GM23338 (cell line): ENCODE data around the gene MMP13. TPM values are rescaled to one million over a fixed set of nuclear protein-coding genes. Genes with fewer than 3 reads are reported as not detected.

Experiments
- ATAC-seq: fragments of 200-7000 bp; cut with Tn5 transposase; 3 replicates; pipeline ENCODE4 v1.9.1; 2020
- DNase-seq: peaks from one replicate; pipeline ENCODE4 v3.0.0-alpha.2; 2015; ENCODE audit warnings: low spot score
- H2AFZ ChIP-seq: fragments of 200-600 bp; sonication (generic); 2 replicates; pipeline ENCODE4 v1.8.0; 2016; ENCODE audit warnings: antibody characterized with exemption, mild to moderate bottlenecking, moderate library complexity
- H3F3A ChIP-seq: fragments of 200-600 bp; sonication (generic); replicated peaks from 2 replicates; pipeline ENCODE4 v1.8.0; 2017; ENCODE audit warnings: antibody characterized with exemption, mixed run types, low read depth
- H3K27ac ChIP-seq: fragments of 200-600 bp; sonication (generic); 2 replicates; pipeline ENCODE4 v1.6.1; 2016; ENCODE audit warnings: low read depth
- H3K27me3 ChIP-seq: fragments of 200-600 bp; sonication (generic); 2 replicates; pipeline ENCODE4 v1.8.0; 2016; ENCODE audit warnings: mild to moderate bottlenecking, mixed run types, moderate library complexity; ENCODE audit not compliant: insufficient read depth
- H3K36me3 ChIP-seq: fragments of 200-600 bp; sonication (generic); 2 replicates; pipeline ENCODE4 v1.8.0; 2016; ENCODE audit warnings: mild to moderate bottlenecking; ENCODE audit not compliant: insufficient read depth
- H3K4me1 ChIP-seq: fragments of 200-600 bp; sonication (generic); 2 replicates; pipeline ENCODE4 v1.8.0; 2016; ENCODE audit warnings: mild to moderate bottlenecking, moderate library complexity; ENCODE audit not compliant: insufficient read depth
- H3K4me2 ChIP-seq: fragments of 200-600 bp; sonication (generic); 2 replicates; pipeline ENCODE4 v1.7.1; 2017; ENCODE audit warnings: mixed run types
- H3K4me3 ChIP-seq: fragments of 200-600 bp; sonication (generic); 2 replicates; pipeline ENCODE4 v1.6.1; 2016; ENCODE audit warnings: mixed run types
- H3K79me2 ChIP-seq: fragments of 200-600 bp; sonication (generic); replicated peaks from 2 replicates; pipeline ENCODE4 v1.8.0; 2017; ENCODE audit warnings: mild to moderate bottlenecking; ENCODE audit not compliant: insufficient read depth
- H3K9me2 ChIP-seq: fragments of 200-600 bp; sonication (generic); 2 replicates; pipeline ENCODE4 v1.8.0; 2017; ENCODE audit not compliant: insufficient read depth
- H4K20me1 ChIP-seq: fragments of 200-600 bp; sonication (generic); replicated peaks from 2 replicates; pipeline ENCODE4 v1.8.0; 2017; ENCODE audit warnings: mild to moderate bottlenecking; ENCODE audit not compliant: insufficient read depth
- H3K27ac Mint-ChIP-seq: 2 replicates; pipeline ENCODE4 v1.8.0; 2020; ENCODE audit warnings: inconsistent platforms, mild to moderate bottlenecking, moderate library complexity, mixed read lengths
- H3K27me3 Mint-ChIP-seq: 3 replicates; pipeline ENCODE4 v1.8.0; 2022; ENCODE audit warnings: low read depth, mild to moderate bottlenecking, moderate library complexity, mixed read lengths, inconsistent platforms; ENCODE audit not compliant: insufficient read depth, poor library complexity
- H3K36me3 Mint-ChIP-seq: 3 replicates; pipeline ENCODE4 v1.8.0; 2021; ENCODE audit warnings: low read depth, mild to moderate bottlenecking, inconsistent platforms, moderate library complexity, mixed read lengths
- H3K4me1 Mint-ChIP-seq: 3 replicates; pipeline ENCODE4 v1.8.0; 2020; ENCODE audit warnings: mild to moderate bottlenecking, inconsistent platforms, mixed read lengths
- H3K4me3 Mint-ChIP-seq: 3 replicates; pipeline ENCODE4 v1.8.0; 2021; ENCODE audit warnings: moderate library complexity, mild to moderate bottlenecking, inconsistent platforms, mixed read lengths
- H3K9me3 Mint-ChIP-seq: 3 replicates; pipeline ENCODE4 v1.8.0; 2020; ENCODE audit warnings: moderate library complexity, mild to moderate bottlenecking, inconsistent platforms, mixed read lengths
- CTCF ChIP-seq, 2 experiments: fragments of 200-600 bp in 1 of 2; sonication (generic) in 1 of 2; conservative IDR thresholded peaks; 2 replicates each; pipeline versions ENCODE4 v1.5.1 to v1.6.1; 2016 to 2017; ENCODE audit warnings: antibody characterized with exemption in 2 of 2, low read depth in 2 of 2, mild to moderate bottlenecking in 2 of 2, moderate library complexity in 1 of 2
- ETS1 ChIP-seq: IDR thresholded peaks from 2 replicates; pipeline ENCODE4 v1.6.1; 2016; ENCODE audit warnings: antibody characterized with exemption
- EZH2phosphoT487 ChIP-seq: fragments of 200-600 bp; sonication (generic); IDR thresholded peaks from one replicate; pipeline ENCODE4 v1.8.1; 2018; ENCODE audit warnings: antibody characterized with exemption; ENCODE audit not compliant: unreplicated experiment
- JUNB ChIP-seq: IDR thresholded peaks from one replicate; pipeline ENCODE4 v1.6.1; 2016; ENCODE audit warnings: antibody characterized with exemption; ENCODE audit not compliant: unreplicated experiment
- NANOG ChIP-seq: IDR thresholded peaks from 2 replicates; pipeline ENCODE4 v1.6.1; 2016; ENCODE audit warnings: antibody characterized with exemption, borderline replicate concordance
- POLR2AphosphoS5 ChIP-seq: IDR thresholded peaks from 2 replicates; pipeline ENCODE4 v1.6.1; 2016; ENCODE audit warnings: antibody characterized with exemption, low read depth
- REST ChIP-seq: IDR thresholded peaks from one replicate; pipeline ENCODE4 v1.6.1; 2018; ENCODE audit warnings: antibody characterized with exemption; ENCODE audit not compliant: unreplicated experiment
- STAT1 ChIP-seq: IDR thresholded peaks from one replicate; pipeline ENCODE4 v1.6.1; 2016; ENCODE audit warnings: antibody characterized with exemption; ENCODE audit not compliant: unreplicated experiment
- ZNF331 ChIP-seq: fragments of 250-450 bp; sonication (Bioruptor Pico); IDR thresholded peaks from 2 replicates; pipeline ENCODE4 v1.5.0; 2020; ENCODE audit warnings: low read depth, mild to moderate bottlenecking, moderate library complexity
- ZNF462 ChIP-seq: fragments of 250-450 bp; sonication (Bioruptor Pico); IDR thresholded peaks from 2 replicates; pipeline ENCODE4 v1.5.0; 2020; ENCODE audit warnings: mild to moderate bottlenecking, moderate library complexity
- polyA plus RNA-seq: library from polyadenylated mRNA; unstranded; fragments of >200 nt; fragmentation: Nextera tagmentation; extraction: Ambion mirVana; gene quantifications from 2 replicates; pipeline ENCODE4 v1.2.1, GENCODE V29; 2016
- total RNA-seq: library from RNA; depleted of rRNA; stranded (reverse); fragments of >200 nt; shearing (Covaris generic); gene quantifications from 2 replicates; pipeline ENCODE4 v1.2.3, GENCODE V29; 2014

MMP13 gene
- total and polyA plus RNA-seq, 2 experiments from 2014 or later: not detected

GRCh38 chr11:102966011-102966410 is 10.5 kb upstream of the MMP13 start:
- DNase-seq (no peak), ATAC-seq (no peak)
- peaks cover 4% of the 10 kb centered on the region; the same call in 2 of the 3 replicates for H3K9me3 Mint-ChIP-seq
- no peaks in the 10 kb centered on the region for H3K27me3 ChIP-seq
- no peak overlapping the region for H2AFZ ChIP-seq
- H3K4me1 ChIP-seq: no peaks in the 10 kb centered on the region
- H3K4me3 ChIP-seq: no peak overlapping the region
- H3K4me2 ChIP-seq: no peak overlapping the region
- H3K9me2 ChIP-seq: 0 out of 2 replicates have a peak, but pooled peaks cover 6% of the 10 kb centered on the region
- no peaks in the 10 kb centered on the region for H3F3A ChIP-seq
- no peaks in the 10 kb centered on the region for H3K36me3 ChIP-seq
- no peaks in the 10 kb centered on the region for H3K36me3 Mint-ChIP-seq
- H3K4me1 Mint-ChIP-seq: peaks cover 3% of the 10 kb centered on the region; the same call in 1 of the 3 replicates
- H3K27me3 Mint-ChIP-seq: peaks cover 4% of the 10 kb centered on the region
- no peak overlapping the region for H3K4me3 Mint-ChIP-seq
- no peak overlapping the region for H3K27ac ChIP-seq
- no peak for TF ChIP-seq POLR2AphosphoS5
- TF ChIP-seq REST: no peak
- no peak for TF ChIP-seq ETS1
- no peak overlapping the region for H3K27ac Mint-ChIP-seq
- no peaks in the 10 kb centered on the region for H3K79me2 ChIP-seq
- no peaks in the 10 kb centered on the region for H4K20me1 ChIP-seq

GRCh38 chr11:102964867-102965266 is 9.3 kb upstream of the MMP13 start:
- no peaks in the 10 kb centered on the region for H3K27me3 ChIP-seq
- TF ChIP-seq NANOG (no peak), POLR2AphosphoS5 (no peak), STAT1 (no peak), EZH2phosphoT487 (no peak), CTCF (conservative IDR thresholded peaks at IDR 0.05; ENCODE audit: low read depth in 2 of 2) (no peak), ZNF462 (CRISPR knock-in tag) (no peak), ZNF331 (CRISPR knock-in tag) (no peak), JUNB (no peak)

More at GRCh38 chr11:102964867-102965266, 9.3 kb upstream of the MMP13 start:
- 0 out of 2 replicates have a peak, but pooled peaks cover 6% of the 10 kb centered on the region for H3K9me2 ChIP-seq
- no peak overlapping the region for H3K4me3 ChIP-seq
- peaks cover 4% of the 10 kb centered on the region for H3K27me3 Mint-ChIP-seq
- H3K27ac Mint-ChIP-seq: no peak overlapping the region
- no peak overlapping the region for H3K4me3 Mint-ChIP-seq
- H2AFZ ChIP-seq: no peak overlapping the region
- no peaks in the 10 kb centered on the region for H3K36me3 Mint-ChIP-seq
- H3K4me1 ChIP-seq: no peaks in the 10 kb centered on the region
- H3F3A ChIP-seq: no peaks in the 10 kb centered on the region
- H3K9me3 Mint-ChIP-seq: peaks cover 4% of the 10 kb centered on the region; the same call in 2 of the 3 replicates
- DNase-seq: no peak
- no peak for ATAC-seq
- H3K27ac ChIP-seq: no peak overlapping the region
- no peak overlapping the region for H3K4me2 ChIP-seq
- H3K79me2 ChIP-seq: no peaks in the 10 kb centered on the region
- no peaks in the 10 kb centered on the region for H3K36me3 ChIP-seq
- no peaks in the 10 kb centered on the region for H3K4me1 Mint-ChIP-seq
- H4K20me1 ChIP-seq: no peaks in the 10 kb centered on the region
